Transverse colon (tissue), 4 donors: ENCODE measurements around the gene ULK4. TPM values are rescaled to one million over a fixed set of nuclear protein-coding genes. Genes with fewer than 3 reads are reported as not detected.

Experiments used
- DNase-seq: peaks from one replicate; pipeline ENCODE4 v3.0.0-alpha.2; 2019
- H3K27ac ChIP-seq, 4 donors: fragments of 200-600 bp; sonication (generic); 2 replicates each; pipeline ENCODE4 v1.5.1; 2016 to 2018; ENCODE audit warnings: inconsistent platforms in 4 of 4
- H3K27me3 ChIP-seq: fragments of 200-600 bp; sonication (generic); 2 replicates; pipeline ENCODE4 v1.5.1; 2017; ENCODE audit warnings: inconsistent platforms
- H3K36me3 ChIP-seq, 4 donors: fragments of 200-600 bp; sonication (generic); 2 replicates each; pipeline ENCODE4 v1.5.1; 2017 to 2019; ENCODE audit warnings: inconsistent platforms in 4 of 4
- H3K4me1 ChIP-seq, 4 donors: fragments of 200-600 bp; sonication (generic); 2 replicates each; pipeline ENCODE4 v1.5.1; 2017 to 2020; ENCODE audit warnings: inconsistent platforms in 4 of 4
- H3K4me3 ChIP-seq, 4 donors: fragments of 200-600 bp; sonication (generic); 1 replicate in 1 of 4; 2 replicates in 3 of 4; pipeline versions ENCODE4 v1.5.1 to v1.6.1; 2017 to 2019; ENCODE audit warnings: inconsistent platforms in 4 of 4
- H3K9me3 ChIP-seq, 2 donors: fragments of 200-600 bp; sonication (generic); 2 replicates each; pipeline ENCODE4 v1.5.1; 2017 to 2019; ENCODE audit warnings: inconsistent platforms in 2 of 2
- EP300 ChIP-seq: sonication (generic); formaldehyde crosslinking; IDR thresholded peaks from one replicate; pipeline ENCODE4 v1.6.1; 2017; ENCODE audit warnings: antibody characterized with exemption, low read depth
- POLR2A ChIP-seq: fragments of 450-650 bp; IDR thresholded peaks from one replicate; pipeline ENCODE4 v1.6.1; 2016; ENCODE audit warnings: antibody characterized with exemption, mild to moderate bottlenecking, moderate library complexity
- POLR2AphosphoS5 ChIP-seq, 3 donors: sonication (generic); formaldehyde crosslinking; IDR thresholded peaks; one replicate each; pipeline ENCODE4 v1.6.1; 2016; ENCODE audit warnings: antibody characterized with exemption in 3 of 3
- WGBS, 2 donors: methylation state at CpG; one replicate each; pipeline ENCODE4 v1.1.5; 2018; ENCODE audit warnings: low coverage in 1 of 2; 5-methylcytosine and 5-hydroxymethylcytosine counted together
- in situ Hi-C, 4 donors: fragments of 200-750 bp; cut with MboI; loops; one replicate each; pipeline versions ENCODE4 v1.15.0 to v1.15.1; 2017; ENCODE audit warnings: low sequenced_read_pairs in 3 of 4, low pct_ligation_motif_present in 1 of 4, low pct_unique_long_range_greater_than_20kb in 1 of 4
- intact Hi-C: fragments of 100-400 bp; cut with DNase I; formaldehyde crosslinking; loops from one replicate; pipeline ENCODE4 v1.15.1; 2023; ENCODE audit warnings: low total_unique reads
- total RNA-seq, 4 donors: library from RNA; depleted of rRNA; stranded (reverse); fragments of >200 nt; gene quantifications; one replicate each; pipeline ENCODE4 v1.1.0, GENCODE V29; 2016
- TF ChIP-seq, protein P1 (sequence below), 5 experiments: fragments of 200-600 bp in 3 of 5; fragments of 450-650 bp in 2 of 5; sonication (generic) in 3 of 5; IDR thresholded peaks; 1 replicate in 2 of 5; 2 replicates in 3 of 5; pipeline ENCODE4 v1.5.1; 2016 to 2017; ENCODE audit warnings: antibody characterized with exemption in 5 of 5, inconsistent platforms in 3 of 5, mild to moderate bottlenecking in 2 of 5, moderate library complexity in 1 of 5

The ULK4 gene
- total RNA-seq, 4 donors from 2014 or later: 4.1 to 19.2 (median 11.7) TPM

DNA sequence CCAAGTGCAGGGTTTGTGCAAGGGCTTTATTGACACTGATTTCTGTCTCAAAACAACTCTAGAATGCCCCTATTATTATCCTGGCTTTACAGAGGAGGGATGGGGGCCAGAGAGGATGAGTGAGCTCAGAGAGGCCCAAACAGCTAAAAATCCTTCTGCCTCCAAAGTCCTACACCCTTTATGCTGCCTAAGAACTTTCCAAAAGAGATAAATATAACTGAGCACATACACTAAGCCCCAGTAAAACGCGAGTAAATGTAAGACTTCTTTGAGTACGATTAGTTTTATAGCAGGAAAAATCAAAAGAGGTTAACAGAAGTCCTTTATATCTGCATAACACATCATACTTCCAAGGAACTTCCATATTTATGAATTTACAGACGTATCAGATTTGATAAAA lies 613.5 kb downstream of the ULK4 start:
- TF ChIP-seq POLR2AphosphoS5 (IDR thresholded peaks at IDR 0.05) (no peak), EP300 (no peak), POLR2A (no peak)
- TF ChIP-seq, protein P1, sequence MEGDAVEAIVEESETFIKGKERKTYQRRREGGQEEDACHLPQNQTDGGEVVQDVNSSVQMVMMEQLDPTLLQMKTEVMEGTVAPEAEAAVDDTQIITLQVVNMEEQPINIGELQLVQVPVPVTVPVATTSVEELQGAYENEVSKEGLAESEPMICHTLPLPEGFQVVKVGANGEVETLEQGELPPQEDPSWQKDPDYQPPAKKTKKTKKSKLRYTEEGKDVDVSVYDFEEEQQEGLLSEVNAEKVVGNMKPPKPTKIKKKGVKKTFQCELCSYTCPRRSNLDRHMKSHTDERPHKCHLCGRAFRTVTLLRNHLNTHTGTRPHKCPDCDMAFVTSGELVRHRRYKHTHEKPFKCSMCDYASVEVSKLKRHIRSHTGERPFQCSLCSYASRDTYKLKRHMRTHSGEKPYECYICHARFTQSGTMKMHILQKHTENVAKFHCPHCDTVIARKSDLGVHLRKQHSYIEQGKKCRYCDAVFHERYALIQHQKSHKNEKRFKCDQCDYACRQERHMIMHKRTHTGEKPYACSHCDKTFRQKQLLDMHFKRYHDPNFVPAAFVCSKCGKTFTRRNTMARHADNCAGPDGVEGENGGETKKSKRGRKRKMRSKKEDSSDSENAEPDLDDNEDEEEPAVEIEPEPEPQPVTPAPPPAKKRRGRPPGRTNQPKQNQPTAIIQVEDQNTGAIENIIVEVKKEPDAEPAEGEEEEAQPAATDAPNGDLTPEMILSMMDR (IDR thresholded peaks at IDR 0.05): no peak
- 90 to 92% methylated on average over 4 of the region's 4 CpGs for WGBS, 2 donors
- Histone ChIP-seq H3K9me3 (no peaks in the 10 kb centered on the region), H3K4me3 (no peak overlapping the region), H3K4me1 (no peaks in the 10 kb centered on the region), H3K27me3 (no peaks in the 10 kb centered on the region), H3K27ac (no peak overlapping the region), H3K36me3 (no peaks in the 10 kb centered on the region)
- DNase-seq: no peak
- in situ Hi-C loops: no loop called here
- intact Hi-C loops: no loop called here

DNA sequence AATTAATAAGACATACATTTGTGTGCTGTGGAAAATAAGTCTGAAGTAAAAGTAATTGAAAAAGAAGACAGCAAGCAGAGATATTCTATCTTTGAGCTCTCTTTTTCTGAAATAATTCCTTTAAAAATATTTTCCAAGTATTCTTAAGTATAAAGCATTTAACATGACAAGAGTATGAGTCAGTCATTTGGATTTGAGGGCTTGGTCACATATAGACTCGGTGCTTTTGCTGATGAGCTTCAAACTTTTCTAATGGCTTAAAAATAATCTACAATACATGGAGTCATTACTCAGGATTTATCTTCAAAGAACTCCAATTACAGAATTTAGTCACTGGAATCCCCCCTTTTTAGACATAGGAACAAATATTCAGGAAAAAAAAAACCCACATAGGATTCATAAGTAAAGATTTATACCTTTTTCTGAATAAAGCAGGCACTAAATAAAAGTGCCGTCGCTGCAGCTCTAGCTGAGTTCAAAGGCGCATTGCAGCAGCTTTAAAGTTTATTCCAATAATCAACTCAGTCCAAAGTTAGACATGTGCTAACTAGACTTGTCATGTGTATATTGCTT lies 615.1 kb downstream of the ULK4 start:
- no peak for DNase-seq

DNA sequence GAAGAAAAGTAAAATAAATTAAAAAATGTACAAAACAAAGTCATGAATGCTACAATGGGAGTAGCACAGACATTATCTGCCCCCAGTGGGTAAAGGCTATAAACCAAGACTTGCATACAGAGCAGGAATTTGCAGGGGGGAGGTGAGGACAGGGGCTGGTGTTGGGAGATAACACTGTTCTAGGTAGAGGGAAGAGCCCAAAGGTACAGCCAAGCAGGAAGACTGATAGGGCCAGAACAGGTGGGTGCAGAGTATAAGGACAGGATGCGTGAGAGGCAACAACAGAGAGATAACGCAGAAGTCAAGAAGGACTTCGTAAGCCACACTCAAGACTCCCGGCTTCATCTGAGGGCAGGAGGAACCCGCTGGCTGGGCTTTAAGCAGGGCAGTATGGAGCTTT lies 616.1 kb downstream of the ULK4 start:
- 97 to 100% methylated on average over 2 to 5 of the region's 5 CpGs for WGBS, 2 donors
- Histone ChIP-seq H3K4me3 (no peak overlapping the region), H3K9me3 (no peaks in the 10 kb centered on the region), H3K27me3 (no peaks in the 10 kb centered on the region), H3K4me1 (no peaks in the 10 kb centered on the region), H3K27ac (no peak overlapping the region), H3K36me3 (no peaks in the 10 kb centered on the region)
- in situ Hi-C loops: no loop called here
- intact Hi-C loops: no loop called here
- TF ChIP-seq, protein P1 (IDR thresholded peaks at IDR 0.05): no peak
- TF ChIP-seq POLR2AphosphoS5 (IDR thresholded peaks at IDR 0.05) (no peak), POLR2A (no peak), EP300 (no peak)
- no peak for DNase-seq

More for the DNA sequence above, 615.1 kb downstream of the ULK4 start:
- intact Hi-C loops (no loop called here), in situ Hi-C loops (no loop called here)
- H3K36me3 ChIP-seq: no peaks in the 10 kb centered on the region
- H3K4me3 ChIP-seq: no peak overlapping the region
- H3K9me3 ChIP-seq: no peaks in the 10 kb centered on the region
- no peak overlapping the region for H3K27ac ChIP-seq
- TF ChIP-seq, protein P1 (IDR thresholded peaks at IDR 0.05): no peak
- TF ChIP-seq POLR2AphosphoS5 (IDR thresholded peaks at IDR 0.05): no peak
- no peaks in the 10 kb centered on the region for H3K27me3 ChIP-seq
- 71 to 81% methylated on average over 4 of the region's 4 CpGs for WGBS, 2 donors
- H3K4me1 ChIP-seq: no peaks in the 10 kb centered on the region

GRCh38 chr3:41339758-41340157 lies 622.1 kb downstream of the ULK4 start:
- Histone ChIP-seq H3K4me3 (no peak overlapping the region), H3K27ac (no peak overlapping the region), H3K4me1 (no peaks in the 10 kb centered on the region), H3K9me3 (no peaks in the 10 kb centered on the region), H3K36me3 (no peaks in the 10 kb centered on the region), H3K27me3 (no peaks in the 10 kb centered on the region)
- no peak for TF ChIP-seq POLR2A
- TF ChIP-seq, protein P1 (IDR thresholded peaks at IDR 0.05): no peak
- no peak for TF ChIP-seq POLR2AphosphoS5 (IDR thresholded peaks at IDR 0.05)
- no peak for TF ChIP-seq EP300
- intact Hi-C loops: no loop called here
- DNase-seq: no peak
- in situ Hi-C loops: no loop called here
- WGBS, 2 donors: 84 to 100% methylated on average over 1 of the region's 1 CpG
